ENCODE data around the gene SHMT1. TPM values are rescaled to one million over a fixed set of nuclear protein-coding genes. Genes with fewer than 3 reads are reported as not detected.
A peak's percentile ranks its signal among the peaks of the same experiment; 100 is the strongest.

SHMT1 gene
- total and polyA plus RNA-seq, 2 of the 4 experiments (the other 2 are of a cell fraction): 7.5 to 8.1 TPM

GRCh38 chr17:18315961-18316360 is 47.4 kb downstream of the SHMT1 start:
- H4K91ac ChIP-seq (ENCODE audit: insufficient read depth, low read depth, low read length): no peak overlapping the region
- no peaks in the 10 kb centered on the region for H3K27me3 ChIP-seq (ENCODE audit: control insufficient read depth, insufficient read depth, low read length)
- peak overlapping the region; percentile 45; the same call in 1 of the 2 replicates for H2AK5ac ChIP-seq (ENCODE audit: low read depth, low read length)
- H3K4me1 ChIP-seq (ENCODE audit: control insufficient read depth, insufficient read depth, low read length): peaks cover 10% of the 10 kb centered on the region
- H3K4ac ChIP-seq (ENCODE audit: low read depth, low read length): no peak overlapping the region
- peak overlapping the region; percentile 12 for H2AFZ ChIP-seq (replicated peaks; ENCODE audit: low read length, poor library complexity)
- H3K23ac ChIP-seq (ENCODE audit: low read depth, low read length): no peak overlapping the region
- in situ Hi-C loops (cut with MboI; ENCODE audit: low sequenced_read_pairs): no loop called here
- peaks cover 50% of the 10 kb centered on the region for H4K20me1 ChIP-seq (ENCODE audit: insufficient read depth, low read length)
- H3K14ac ChIP-seq (replicated peaks; ENCODE audit: low read depth, low read length): no peak overlapping the region
- H3K27ac ChIP-seq (ENCODE audit: insufficient read depth, low read length): peak overlapping the region; percentile 83; the same call in 1 of the 2 replicates
- H3K56ac ChIP-seq (ENCODE audit: extremely low read depth, insufficient read depth, low read length): no peak overlapping the region
- ChIA-PET CTCF (no interaction called here), POLR2A (ENCODE audit: unreplicated experiment) (interaction anchor here (0.5 kb wide), 1 partner anchor 8 kb away, joined by 3 read pairs; no protein-coding TSS in a partner anchor)
- peaks cover 23% of the 10 kb centered on the region for H3K9me1 ChIP-seq (ENCODE audit: insufficient read depth, low read length)
- H4K8ac ChIP-seq (ENCODE audit: low read depth in 2 of 2, low read length in 2 of 2): peak overlapping the region; percentile 82 to 94; a peak in 3 of 4 replicates
- H3K9me3 ChIP-seq (ENCODE audit: control insufficient read depth, insufficient read depth, low read length): no peaks in the 10 kb centered on the region
- dilution Hi-C loops (cut with HindIII; ENCODE audit: low sequenced_read_pairs, unreplicated experiment): no loop called here
- H2BK20ac ChIP-seq (ENCODE audit: low read depth, low read length): no peak overlapping the region
- 67% methylated on average over 6 of the region's 11 CpGs; no CpG with 5 or more reads in 1 of the 2 experiments for WGBS, 2 experiments (ENCODE audit: extremely low coverage in 2 of 2, insufficient read length in 1 of 2)
- H3K18ac ChIP-seq (ENCODE audit: low read depth, low read length): no peak overlapping the region
- H2BK15ac ChIP-seq (ENCODE audit: low read depth, low read length): no peak overlapping the region
- H2AK9ac ChIP-seq (replicated peaks; ENCODE audit: low read depth, low read length, poor library complexity): peak overlapping the region; percentile 50
- TF ChIP-seq POLR2A (IDR thresholded peaks at IDR 0.05; ENCODE audit: low read depth, low read length) (no peak), MXI1 (IDR thresholded peaks at IDR 0.05; ENCODE audit: borderline replicate concordance, low read depth, low read length) (no peak)
- no peak overlapping the region; the same call in 1 of the 2 replicates for H4K5ac ChIP-seq (ENCODE audit: low read depth, low read length)
- H2BK5ac ChIP-seq (ENCODE audit: low read depth, low read length, poor library complexity, severe bottlenecking): no peak overlapping the region
- ATAC-seq (ENCODE audit: low read depth): no peak
- peak overlapping the region; percentile 89 for H3K4me2 ChIP-seq (ENCODE audit: low read depth, low read length)
- peaks cover 26 to 93% of the 10 kb centered on the region in 2 experiments for H3K79me1 ChIP-seq (ENCODE audit: low read depth in 1 of 2, low read length in 2 of 2)
- DNase-seq: no peak
- H3K4me3 ChIP-seq (ENCODE audit: insufficient read depth, low read depth, low read length): peak overlapping the region; percentile 88
- H3K36me3 ChIP-seq (ENCODE audit: control insufficient read depth, insufficient read depth, low read length): peaks cover 30% of the 10 kb centered on the region
- no TSS peak for BruUV-seq (replicated peaks)
- H2BK120ac ChIP-seq (ENCODE audit: low read depth, low read length): no peak overlapping the region
- H3K9ac ChIP-seq (ENCODE audit: low read depth, low read length): peak overlapping the region; percentile 81; the same call in 1 of the 2 replicates
- intact Hi-C loops (cut with micrococcal nuclease): no loop called here

Data from IMR-90 (cell line).